ENCODE measurements around the gene PTGIS.

- TF ChIP-seq EZH2phosphoT487 (IDR thresholded peaks at IDR 0.05; ENCODE audit: insufficient read depth, low read depth) (no peak), EZH2 (IDR thresholded peaks at IDR 0.05; ENCODE audit: insufficient read depth, poor library complexity, severe bottlenecking) (no peak)
Measured at GRCh38 chr20:49501917-49502316, 66.0 kb downstream of the PTGIS start.
